ENCODE results near the gene GARS1.

DNA sequence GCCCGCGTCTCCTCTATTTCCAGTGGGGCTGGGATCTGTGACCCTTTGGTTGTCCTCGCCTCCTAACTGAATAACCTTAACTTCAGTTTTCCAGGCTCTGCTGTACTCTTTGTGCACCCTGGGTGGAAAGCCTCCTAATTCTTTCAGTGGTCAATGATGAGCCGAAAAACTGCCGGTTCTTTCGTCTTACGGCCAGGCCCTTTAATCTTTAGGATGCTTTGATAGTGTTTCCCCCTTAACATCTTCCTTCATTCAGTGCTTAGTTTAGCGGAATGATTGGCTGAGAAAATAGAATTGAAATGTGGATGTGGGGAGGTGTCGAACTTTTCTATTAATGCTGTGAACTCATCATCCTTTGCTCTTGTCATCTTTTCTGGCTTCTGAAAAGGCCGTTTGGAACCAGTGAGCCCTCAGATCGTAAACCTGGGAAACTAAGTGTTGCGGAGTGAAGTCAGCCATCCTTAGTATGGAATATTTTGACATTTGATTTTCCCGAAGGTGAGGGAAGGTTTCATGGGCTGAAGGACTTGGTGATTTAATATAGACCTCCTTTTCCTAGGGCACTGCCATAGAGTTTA lies 847 bp downstream of the GARS1 start:
- TF ChIP-seq POLR2AphosphoS5 (IDR thresholded peaks at IDR 0.05), result no peak
- no peak for TF ChIP-seq POLR2A (IDR thresholded peaks at IDR 0.05; ENCODE audit: low read depth)
- TF ChIP-seq, protein P1, sequence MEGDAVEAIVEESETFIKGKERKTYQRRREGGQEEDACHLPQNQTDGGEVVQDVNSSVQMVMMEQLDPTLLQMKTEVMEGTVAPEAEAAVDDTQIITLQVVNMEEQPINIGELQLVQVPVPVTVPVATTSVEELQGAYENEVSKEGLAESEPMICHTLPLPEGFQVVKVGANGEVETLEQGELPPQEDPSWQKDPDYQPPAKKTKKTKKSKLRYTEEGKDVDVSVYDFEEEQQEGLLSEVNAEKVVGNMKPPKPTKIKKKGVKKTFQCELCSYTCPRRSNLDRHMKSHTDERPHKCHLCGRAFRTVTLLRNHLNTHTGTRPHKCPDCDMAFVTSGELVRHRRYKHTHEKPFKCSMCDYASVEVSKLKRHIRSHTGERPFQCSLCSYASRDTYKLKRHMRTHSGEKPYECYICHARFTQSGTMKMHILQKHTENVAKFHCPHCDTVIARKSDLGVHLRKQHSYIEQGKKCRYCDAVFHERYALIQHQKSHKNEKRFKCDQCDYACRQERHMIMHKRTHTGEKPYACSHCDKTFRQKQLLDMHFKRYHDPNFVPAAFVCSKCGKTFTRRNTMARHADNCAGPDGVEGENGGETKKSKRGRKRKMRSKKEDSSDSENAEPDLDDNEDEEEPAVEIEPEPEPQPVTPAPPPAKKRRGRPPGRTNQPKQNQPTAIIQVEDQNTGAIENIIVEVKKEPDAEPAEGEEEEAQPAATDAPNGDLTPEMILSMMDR (IDR thresholded peaks at IDR 0.05), result no peak

All from esophagus muscularis mucosa (tissue), 3 donors.